ENCODE measurements around the gene TMEM126B.
"Not testable (repeated sequence)": the region's sequence is repeated elsewhere in the genome, so short reads cannot be mapped to it uniquely, and the experiment has no call there.

TMEM126B gene

DNA sequence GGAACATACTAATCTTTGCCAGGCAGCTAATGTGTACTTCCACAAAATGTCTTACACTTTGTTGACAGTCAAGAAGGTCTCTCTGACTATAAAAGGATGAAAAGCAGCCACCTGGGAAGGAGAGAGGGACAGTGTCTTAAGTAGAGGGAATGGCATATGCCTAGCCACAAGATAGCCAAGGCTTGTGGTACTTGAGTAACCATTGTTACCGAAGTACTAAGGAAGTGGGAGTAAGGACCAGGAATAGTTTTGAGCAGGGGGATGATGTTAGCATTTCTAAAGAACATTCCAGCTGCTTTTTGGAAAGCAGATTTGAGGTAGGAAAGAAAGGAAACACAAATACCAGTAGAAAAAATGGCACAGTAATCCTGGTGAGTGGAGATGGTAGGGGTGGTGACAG, 22.7 kb downstream of the TMEM126B start:
- FAIRE-seq = no peak

DNA sequence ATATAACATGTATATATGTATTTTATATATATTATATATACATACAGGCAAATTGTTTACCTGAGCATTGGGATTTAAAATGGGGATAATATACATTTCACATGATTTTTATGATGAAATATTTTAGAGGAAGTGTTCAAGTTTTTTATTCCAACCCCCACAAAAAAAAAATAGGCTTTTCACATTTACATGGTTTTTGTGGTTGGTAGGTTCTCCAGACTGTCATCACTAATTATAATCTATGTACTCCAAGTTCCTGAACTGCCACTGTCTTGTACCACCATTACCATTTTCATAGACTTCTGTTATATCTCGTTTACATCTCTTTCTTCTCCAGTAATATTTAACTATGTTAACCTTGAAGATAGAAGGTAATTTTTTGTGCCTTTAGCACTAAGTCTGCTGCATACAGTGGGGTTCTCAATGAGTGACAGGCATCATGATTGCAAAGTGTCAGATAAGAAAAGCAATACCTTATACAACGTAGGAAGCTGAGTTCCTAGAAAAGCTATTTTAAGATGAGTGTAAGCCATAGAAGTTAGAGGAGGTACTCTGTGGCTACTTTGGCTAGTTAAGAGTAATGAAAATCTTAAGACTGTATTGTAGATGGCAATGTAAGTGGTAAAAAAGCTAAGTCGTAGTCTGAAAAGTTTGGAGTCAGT, 24.5 kb downstream of the TMEM126B start:
- FAIRE-seq = no peak

GRCh38 chr11:85654343-85654742, 25.9 kb downstream of the TMEM126B start:
- FAIRE-seq = not testable (repeated sequence)

GRCh38 chr11:85656777-85657176, 28.4 kb downstream of the TMEM126B start:
- FAIRE-seq = no peak

- no peak for FAIRE-seq
Measured at GRCh38 chr11:85658180-85658579, 29.8 kb downstream of the TMEM126B start.

- FAIRE-seq = no peak
Measured at GRCh38 chr11:85661972-85662664, 33.7 kb downstream of the TMEM126B start.

DNA sequence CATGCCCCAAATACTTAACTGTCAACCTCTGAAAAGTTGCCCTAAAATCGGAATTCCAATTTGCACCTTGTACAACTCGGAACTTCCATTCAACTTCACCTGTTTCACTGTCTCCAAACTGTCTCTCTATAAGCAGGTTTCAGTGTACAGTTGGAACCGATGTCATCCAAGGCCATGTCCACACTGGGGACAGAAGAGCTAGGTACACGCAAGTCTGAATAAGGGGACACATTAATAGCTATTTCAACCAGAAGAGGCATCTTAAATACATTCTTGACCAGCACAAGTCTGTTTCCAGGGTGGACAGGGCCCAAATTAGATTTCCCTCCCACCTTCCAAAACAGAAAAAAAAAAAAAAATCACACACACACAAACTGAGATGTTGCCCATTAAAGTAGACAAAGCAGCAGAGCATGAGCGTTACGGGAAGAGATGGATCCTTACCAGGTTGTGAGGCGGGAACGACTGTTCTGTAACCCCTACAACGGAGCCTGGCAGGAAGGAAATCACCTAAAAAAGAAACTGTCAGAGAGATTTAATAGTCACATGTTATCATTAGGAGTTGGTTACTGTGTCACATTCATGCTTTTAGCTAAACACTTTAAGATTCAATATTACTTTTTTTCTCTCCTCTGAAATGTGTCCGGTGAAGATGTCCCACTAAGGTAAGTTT, 34.8 kb downstream of the TMEM126B start:
- no peak for FAIRE-seq

GRCh38 chr11:85663753-85664614, 35.6 kb downstream of the TMEM126B start:
- FAIRE-seq = no peak

- peak; percentile 71 for FAIRE-seq
Measured at GRCh38 chr11:85664615-85665481, 36.5 kb downstream of the TMEM126B start, which contains the start of gene CREBZF. TSS of gene CREBZF (minus strand) at chr11:85665129. CDS start at chr11:85664875, 254 bp downstream.

DNA sequence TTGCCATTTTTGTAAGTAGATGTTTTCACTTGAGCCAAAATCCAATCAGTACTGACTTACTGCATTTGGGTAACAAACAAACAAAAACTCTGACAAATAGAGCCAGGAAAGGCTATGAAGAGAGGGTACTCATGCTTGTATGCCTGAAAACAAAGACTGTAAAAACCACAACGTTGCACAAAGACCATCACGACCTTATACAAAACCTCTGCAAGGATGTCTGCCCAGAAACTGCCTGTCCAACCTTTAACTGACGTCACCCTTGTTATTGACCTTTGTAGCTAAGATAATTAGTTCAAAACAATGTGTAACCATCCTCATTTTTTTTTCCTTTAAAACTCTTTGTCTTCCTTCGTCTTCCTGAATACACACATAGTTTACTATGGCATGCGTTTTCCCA, 37.3 kb downstream of the TMEM126B start:
- FAIRE-seq = no peak

DNA sequence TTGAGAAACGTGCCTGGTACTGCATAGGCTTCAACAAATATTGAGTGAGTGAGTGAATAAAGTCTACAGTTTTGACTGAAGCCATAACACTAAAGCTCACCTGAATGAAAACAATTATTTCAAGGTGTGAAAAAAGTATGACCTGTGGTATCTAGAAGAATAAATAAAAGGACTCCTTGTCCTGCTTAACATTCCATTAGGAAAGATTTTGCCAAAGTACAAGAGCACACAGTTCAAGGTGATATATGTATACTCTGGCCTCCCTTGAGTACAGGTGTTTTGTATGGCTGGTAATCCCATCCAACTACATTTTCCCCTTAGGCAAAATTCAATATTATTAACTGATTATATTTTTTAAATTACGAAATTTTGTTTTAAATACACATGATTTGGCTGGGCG, 38.3 kb downstream of the TMEM126B start:
- FAIRE-seq = no peak

DNA sequence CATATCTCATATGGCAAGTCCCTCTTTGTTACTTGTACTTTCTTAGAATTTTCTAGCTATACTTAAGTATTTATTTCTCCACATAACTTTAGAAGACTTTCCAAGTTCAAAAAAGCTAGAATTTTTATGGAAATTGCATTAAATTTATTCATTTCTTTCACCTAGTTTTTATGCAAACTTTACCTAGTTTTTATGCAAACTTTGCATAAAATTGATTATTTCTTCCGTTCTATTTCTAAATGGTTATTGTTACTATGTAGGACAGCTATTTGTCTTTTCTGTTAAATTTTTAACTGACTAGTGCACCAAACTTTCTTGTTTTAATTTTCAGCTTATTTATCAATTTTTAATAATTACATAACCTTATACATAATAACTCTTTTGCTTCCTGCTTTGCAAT, 39.8 kb downstream of the TMEM126B start:
- no peak for FAIRE-seq

DNA sequence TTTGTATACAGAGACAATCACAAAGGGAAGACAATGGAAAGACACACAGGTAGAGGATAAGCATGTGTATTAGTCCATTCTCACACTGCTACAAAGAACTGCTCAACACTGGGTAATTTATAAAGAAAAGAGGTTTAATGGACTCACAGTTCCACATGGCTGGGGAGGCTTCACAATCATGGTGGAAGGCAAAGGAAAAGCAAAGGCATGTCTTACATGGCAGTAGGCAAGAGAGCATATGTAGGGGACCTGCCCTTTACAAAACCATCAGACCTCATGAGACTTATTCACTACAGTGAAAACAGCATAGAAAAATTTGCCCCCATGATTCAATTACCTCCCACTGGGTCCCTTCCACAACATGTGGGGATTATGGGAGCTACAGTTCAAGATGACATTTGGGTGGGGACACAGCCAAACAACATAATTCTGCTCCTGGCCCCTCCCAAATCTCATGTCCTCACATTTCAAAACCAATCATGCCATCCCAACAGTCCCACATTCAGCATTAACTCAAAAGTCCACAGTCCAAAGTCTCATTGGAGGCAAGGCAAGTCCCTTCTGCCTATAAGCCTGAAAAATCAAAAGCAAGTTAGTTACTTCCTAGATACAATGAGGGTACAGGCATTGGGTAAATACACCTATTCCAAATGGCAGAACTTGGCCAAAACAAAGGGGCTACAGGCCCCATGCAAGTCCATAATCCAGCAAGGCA, 42.7 kb downstream of the TMEM126B start:
- not testable (repeated sequence) for FAIRE-seq

DNA sequence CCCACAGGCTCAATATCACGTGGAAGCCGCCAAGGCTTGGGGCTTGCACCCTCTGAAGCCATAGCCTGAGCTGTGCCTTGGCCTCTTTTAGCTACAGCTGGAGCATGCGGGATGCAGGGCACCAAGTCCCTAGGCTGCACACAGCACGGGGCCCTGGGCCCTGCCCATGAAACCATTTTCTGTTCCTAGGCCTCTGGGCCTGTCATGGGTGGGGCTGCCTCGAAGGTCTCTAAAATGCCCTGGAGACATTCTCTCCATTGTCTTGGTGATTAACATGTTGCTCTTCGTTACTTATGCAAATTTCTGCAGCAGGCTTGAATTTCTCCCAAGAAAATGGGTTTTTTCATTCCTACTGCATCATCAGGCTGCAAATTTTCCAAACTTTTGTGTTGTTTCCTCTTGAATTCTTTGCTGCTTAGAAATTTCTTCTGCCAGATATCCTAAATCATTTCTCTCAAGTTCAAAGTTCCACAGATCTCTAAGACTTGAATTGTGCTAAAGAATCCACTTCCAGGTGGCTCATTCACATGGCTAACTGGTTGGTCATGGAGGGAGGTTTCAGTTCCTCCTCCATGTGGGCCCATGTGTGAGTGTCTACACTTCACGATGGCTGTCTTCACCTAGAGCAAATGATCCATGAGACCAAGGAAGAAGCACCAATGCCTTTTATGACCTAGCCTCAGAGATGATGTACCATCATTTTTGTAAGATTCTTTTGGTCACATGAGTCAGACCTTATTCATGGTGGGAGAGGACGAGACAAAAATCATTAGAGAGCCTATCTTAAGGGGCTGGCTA, 43.9 kb downstream of the TMEM126B start:
- no peak for FAIRE-seq

- FAIRE-seq = no peak
Measured at GRCh38 chr11:85673393-85673792, 45.0 kb downstream of the TMEM126B start.

GRCh38 chr11:85679576-85679975, 51.2 kb downstream of the TMEM126B start:
- FAIRE-seq = no peak

DNA sequence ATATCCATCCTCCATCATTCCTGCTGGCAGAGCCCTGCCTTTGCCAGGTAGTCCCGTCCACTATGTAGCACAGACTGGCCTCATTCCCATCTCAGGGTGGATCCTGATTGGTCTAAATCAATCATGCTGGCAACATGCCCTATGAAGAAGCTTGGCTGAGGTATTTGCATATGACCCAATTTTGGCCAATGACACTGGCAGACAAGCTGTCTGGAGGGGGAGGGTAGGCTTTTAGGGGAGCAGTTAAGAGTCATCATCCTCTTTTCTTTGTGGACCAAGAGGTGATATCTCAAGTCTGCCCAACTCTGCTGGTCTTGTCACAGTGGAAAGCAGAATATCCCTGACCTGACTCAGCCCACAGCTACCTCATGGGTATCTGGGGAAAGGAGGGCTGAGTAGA, 52.5 kb downstream of the TMEM126B start:
- no peak for FAIRE-seq

GRCh38 chr11:85682330-85683305, 54.2 kb downstream of the TMEM126B start:
- no peak for FAIRE-seq
